ENCODE data around the gene TLL1.

GRCh38 chr4:166021617-166022016 is 148.6 kb downstream of the TLL1 start:
- TF ChIP-seq CTCF (IDR thresholded peaks at IDR 0.05) (no peak), POLR2A (IDR thresholded peaks at IDR 0.05) (no peak), POLR2AphosphoS5 (IDR thresholded peaks at IDR 0.05) (no peak)

All from breast epithelium (tissue), 3 donors.